WI38 (cell line): ENCODE data around the gene PIK3C2G.

ENCODE experiments used
- H3K4me3 ChIP-seq: 2 replicates; pipeline ENCODE4 v1.5.1; 2011; ENCODE audit warnings: low read depth, mild to moderate bottlenecking, control low read depth, low read length
- TF ChIP-seq, protein P1 (sequence below): IDR thresholded peaks from 2 replicates; pipeline ENCODE4 v1.5.1; 2012; ENCODE audit warnings: low read depth, mild to moderate bottlenecking, control low read depth, low read length

PIK3C2G gene

DNA sequence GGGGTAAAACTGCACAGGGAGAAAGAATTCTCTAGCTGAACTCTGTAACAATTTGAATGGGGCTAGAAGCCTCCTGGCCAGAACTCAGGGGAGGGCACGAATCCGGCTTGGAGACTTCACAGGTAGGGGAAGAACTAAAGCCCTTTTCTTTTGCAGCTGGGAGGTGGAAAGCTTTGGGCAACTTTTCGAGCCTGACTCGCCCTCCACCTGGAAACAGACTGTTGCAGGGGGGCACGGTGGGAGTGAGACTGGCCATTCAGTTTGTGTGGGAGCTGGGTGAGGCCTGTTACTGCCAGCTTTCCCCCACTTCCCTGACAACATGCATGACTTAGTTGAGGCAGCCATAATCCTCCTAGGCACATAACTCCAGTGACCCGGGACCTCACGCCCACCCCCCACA lies 340.6 kb downstream of the PIK3C2G start:
- TF ChIP-seq, protein P1, sequence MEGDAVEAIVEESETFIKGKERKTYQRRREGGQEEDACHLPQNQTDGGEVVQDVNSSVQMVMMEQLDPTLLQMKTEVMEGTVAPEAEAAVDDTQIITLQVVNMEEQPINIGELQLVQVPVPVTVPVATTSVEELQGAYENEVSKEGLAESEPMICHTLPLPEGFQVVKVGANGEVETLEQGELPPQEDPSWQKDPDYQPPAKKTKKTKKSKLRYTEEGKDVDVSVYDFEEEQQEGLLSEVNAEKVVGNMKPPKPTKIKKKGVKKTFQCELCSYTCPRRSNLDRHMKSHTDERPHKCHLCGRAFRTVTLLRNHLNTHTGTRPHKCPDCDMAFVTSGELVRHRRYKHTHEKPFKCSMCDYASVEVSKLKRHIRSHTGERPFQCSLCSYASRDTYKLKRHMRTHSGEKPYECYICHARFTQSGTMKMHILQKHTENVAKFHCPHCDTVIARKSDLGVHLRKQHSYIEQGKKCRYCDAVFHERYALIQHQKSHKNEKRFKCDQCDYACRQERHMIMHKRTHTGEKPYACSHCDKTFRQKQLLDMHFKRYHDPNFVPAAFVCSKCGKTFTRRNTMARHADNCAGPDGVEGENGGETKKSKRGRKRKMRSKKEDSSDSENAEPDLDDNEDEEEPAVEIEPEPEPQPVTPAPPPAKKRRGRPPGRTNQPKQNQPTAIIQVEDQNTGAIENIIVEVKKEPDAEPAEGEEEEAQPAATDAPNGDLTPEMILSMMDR = no peak
- H3K4me3 ChIP-seq = no peak overlapping the region

- no peak overlapping the region for H3K4me3 ChIP-seq
- TF ChIP-seq, protein P1 = no peak
These were observed 351.7 kb downstream of the PIK3C2G start for GRCh38 chr12:18612971-18613370.

DNA sequence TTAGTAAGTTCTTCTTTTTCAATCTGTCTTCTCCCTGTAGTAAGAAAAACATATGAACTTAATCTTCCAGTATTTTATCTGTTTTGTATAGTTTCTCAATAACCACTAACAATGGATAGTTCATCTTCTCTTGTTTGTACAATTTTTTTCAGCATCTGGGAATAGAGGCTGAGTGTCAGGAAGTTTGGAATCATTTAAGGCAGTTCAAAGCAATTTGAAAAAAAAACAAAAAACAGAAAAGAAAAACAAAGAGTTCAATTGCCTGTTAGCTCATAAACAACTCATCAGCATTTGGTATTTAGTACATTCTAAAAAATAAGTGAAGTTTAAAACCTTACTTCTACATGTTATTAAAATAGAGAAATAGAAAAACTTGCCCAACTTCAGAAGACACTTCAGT lies 359.7 kb downstream of the PIK3C2G start:
- TF ChIP-seq, protein P1 = no peak
- H3K4me3 ChIP-seq = no peak overlapping the region

DNA sequence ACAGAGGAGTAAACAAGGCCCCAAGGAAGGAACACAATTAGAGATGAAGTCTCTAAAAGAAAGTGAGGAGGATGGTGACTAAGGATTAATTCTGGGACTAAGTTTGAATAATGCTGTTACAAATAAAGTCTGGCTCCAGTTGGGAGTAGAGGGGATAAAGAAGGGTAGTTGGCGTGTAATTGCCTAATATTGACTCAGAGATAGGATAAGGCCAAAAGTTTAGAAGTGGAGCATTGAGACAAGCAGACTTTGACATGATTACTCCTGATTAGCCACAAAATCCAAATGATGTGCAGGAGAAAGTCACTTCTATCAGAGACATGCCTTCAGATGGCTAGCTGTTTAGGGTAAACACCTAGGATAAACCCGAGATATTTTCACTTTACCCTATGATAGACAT lies 368.1 kb downstream of the PIK3C2G start:
- no peak overlapping the region for H3K4me3 ChIP-seq
- TF ChIP-seq, protein P1 = no peak

- no peak overlapping the region for H3K4me3 ChIP-seq
- TF ChIP-seq, protein P1 = no peak
These were observed 368.6 kb downstream of the PIK3C2G start for GRCh38 chr12:18629916-18630315.

DNA sequence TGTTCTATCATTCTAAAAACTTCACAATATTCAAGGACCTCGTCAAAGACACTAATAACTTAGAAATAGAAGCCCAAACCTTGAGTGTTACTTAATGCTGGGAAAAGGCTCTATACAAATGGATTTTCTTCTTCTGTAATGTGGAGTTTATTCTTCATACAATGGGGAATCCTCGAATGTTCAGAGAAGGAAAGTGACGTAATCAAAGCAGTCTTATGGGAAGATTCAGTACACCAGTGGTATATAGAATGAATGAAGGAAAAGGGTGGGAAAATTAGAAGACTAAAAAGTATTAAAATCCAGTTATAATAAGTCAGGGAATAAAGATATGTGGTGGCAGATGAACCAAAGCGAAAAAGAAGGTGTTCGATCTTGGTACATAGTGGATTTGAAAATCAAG lies 370.0 kb downstream of the PIK3C2G start:
- no peak overlapping the region for H3K4me3 ChIP-seq

DNA sequence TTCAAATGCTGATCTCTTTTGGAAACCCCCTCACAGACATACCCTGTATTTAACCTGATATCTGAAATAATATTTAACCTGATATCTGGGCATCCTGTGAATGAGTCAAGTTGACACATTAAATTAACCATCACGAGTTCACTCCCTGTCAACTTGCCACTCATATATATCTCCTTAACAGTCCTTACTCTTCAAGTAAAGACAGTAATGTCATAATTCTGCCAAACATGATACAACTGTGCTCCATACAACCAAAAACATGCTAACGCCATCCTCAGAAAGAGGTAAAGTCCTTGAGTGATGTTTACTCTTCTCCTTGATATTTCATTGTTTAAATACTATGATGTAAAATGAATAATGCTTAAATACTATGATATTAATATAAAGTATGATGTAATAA lies 371.5 kb downstream of the PIK3C2G start:
- TF ChIP-seq, protein P1 = no peak
- H3K4me3 ChIP-seq = no peak overlapping the region

More for the DNA sequence above, 370.0 kb downstream of the PIK3C2G start:
- TF ChIP-seq, protein P1 = no peak
